ENCODE measurements around the gene DCXR. TPM values are rescaled to one million over a fixed set of nuclear protein-coding genes. Genes with fewer than 3 reads are reported as not detected.

The DCXR gene
- total and polyA plus RNA-seq, 2 of the 13 experiments (the other 11 are each of a cell fraction or from before 2014, with no cell fraction given), result 287 to 311 TPM

DNA sequence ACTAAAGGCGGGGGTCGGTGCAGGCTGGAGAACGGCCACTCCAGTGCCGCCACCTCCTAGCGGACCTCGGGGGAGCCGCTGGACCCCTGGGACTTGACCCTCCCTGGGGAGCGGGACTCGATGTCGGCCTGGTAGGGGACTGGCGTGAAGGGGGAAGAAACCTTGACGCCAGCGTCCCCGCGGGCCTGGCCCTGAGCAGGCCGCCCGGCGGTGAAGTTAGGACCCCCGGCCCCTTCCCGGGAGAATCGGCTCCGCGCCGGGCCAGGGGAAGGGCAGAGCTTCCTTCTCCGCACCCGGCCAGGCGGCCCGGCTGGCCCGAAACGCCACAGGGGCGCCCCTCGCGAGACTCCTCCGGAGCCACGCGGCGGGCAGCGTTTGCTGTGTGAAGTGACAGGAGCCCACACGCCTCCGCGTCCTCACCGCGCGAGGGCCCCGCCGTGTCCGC is 27.7 kb upstream of the DCXR start (continued):
- 0 out of 2 replicates have a peak, but pooled peaks have one; percentile 12 for TF ChIP-seq DR1 (CRISPR knock-in tag; IDR thresholded peaks at IDR 0.05)
- TF ChIP-seq, protein P1, sequence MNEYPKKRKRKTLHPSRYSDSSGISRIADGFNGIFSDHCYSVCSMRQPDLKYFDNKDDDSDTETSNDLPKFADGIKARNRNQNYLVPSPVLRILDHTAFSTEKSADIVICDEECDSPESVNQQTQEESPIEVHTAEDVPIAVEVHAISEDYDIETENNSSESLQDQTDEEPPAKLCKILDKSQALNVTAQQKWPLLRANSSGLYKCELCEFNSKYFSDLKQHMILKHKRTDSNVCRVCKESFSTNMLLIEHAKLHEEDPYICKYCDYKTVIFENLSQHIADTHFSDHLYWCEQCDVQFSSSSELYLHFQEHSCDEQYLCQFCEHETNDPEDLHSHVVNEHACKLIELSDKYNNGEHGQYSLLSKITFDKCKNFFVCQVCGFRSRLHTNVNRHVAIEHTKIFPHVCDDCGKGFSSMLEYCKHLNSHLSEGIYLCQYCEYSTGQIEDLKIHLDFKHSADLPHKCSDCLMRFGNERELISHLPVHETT (CRISPR knock-in tag; conservative IDR thresholded peaks at IDR 0.05), result no peak
- TF ChIP-seq, protein P2, sequence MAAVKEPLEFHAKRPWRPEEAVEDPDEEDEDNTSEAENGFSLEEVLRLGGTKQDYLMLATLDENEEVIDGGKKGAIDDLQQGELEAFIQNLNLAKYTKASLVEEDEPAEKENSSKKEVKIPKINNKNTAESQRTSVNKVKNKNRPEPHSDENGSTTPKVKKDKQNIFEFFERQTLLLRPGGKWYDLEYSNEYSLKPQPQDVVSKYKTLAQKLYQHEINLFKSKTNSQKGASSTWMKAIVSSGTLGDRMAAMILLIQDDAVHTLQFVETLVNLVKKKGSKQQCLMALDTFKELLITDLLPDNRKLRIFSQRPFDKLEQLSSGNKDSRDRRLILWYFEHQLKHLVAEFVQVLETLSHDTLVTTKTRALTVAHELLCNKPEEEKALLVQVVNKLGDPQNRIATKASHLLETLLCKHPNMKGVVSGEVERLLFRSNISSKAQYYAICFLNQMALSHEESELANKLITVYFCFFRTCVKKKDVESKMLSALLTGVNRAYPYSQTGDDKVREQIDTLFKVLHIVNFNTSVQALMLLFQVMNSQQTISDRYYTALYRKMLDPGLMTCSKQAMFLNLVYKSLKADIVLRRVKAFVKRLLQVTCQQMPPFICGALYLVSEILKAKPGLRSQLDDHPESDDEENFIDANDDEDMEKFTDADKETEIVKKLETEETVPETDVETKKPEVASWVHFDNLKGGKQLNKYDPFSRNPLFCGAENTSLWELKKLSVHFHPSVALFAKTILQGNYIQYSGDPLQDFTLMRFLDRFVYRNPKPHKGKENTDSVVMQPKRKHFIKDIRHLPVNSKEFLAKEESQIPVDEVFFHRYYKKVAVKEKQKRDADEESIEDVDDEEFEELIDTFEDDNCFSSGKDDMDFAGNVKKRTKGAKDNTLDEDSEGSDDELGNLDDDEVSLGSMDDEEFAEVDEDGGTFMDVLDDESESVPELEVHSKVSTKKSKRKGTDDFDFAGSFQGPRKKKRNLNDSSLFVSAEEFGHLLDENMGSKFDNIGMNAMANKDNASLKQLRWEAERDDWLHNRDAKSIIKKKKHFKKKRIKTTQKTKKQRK (IDR thresholded peaks at IDR 0.05; ENCODE audit: low read length), result no peak
- TF ChIP-seq ZNF660 (CRISPR knock-in tag; IDR thresholded peaks at IDR 0.05; ENCODE audit: borderline replicate concordance, low read depth), result no peak
- no peak for TF ChIP-seq HNRNPH1 (optimal IDR thresholded peaks at IDR 0.05; ENCODE audit: low read depth, low read length)
- no peak; the same call in 1 of the 2 replicates for TF ChIP-seq YEATS2 (CRISPR knock-in tag; IDR thresholded peaks at IDR 0.05; ENCODE audit: borderline replicate concordance)
- peak in 1 of 2 experiments; percentile 18; a peak in 2 of 4 replicates for TF ChIP-seq KLF16 (CRISPR knock-in tag; IDR thresholded peaks at IDR 0.05)
- TF ChIP-seq ZMYM2 (CRISPR knock-in tag; IDR thresholded peaks at IDR 0.05), result no peak
- no peak for TF ChIP-seq AHR (CRISPR knock-in tag; IDR thresholded peaks at IDR 0.05)
- no peak for TF ChIP-seq RORA (CRISPR knock-in tag; IDR thresholded peaks at IDR 0.05)
- no peak for TF ChIP-seq SYNCRIP (IDR thresholded peaks at IDR 0.05; ENCODE audit: insufficient read depth, low read depth, low read length)
- no peak for TF ChIP-seq ZBTB42 (CRISPR knock-in tag; IDR thresholded peaks at IDR 0.05)
- peak; percentile 46 for TF ChIP-seq RBFOX2 (IDR thresholded peaks at IDR 0.05; ENCODE audit: low read depth, low read length)
- no peak for TF ChIP-seq ZNF282 (IDR thresholded peaks at IDR 0.05; ENCODE audit: partially characterized antibody)
- no peak for TF ChIP-seq KLF11 (CRISPR knock-in tag; IDR thresholded peaks at IDR 0.05)
- no peak for TF ChIP-seq TCF7L2 (IDR thresholded peaks at IDR 0.05; ENCODE audit: low read depth, low read length)
- no peak for TF ChIP-seq NR2F6 (IDR thresholded peaks at IDR 0.05)
- no peak for TF ChIP-seq NR2F6 (CRISPR knock-in tag; IDR thresholded peaks at IDR 0.05)
- peak; percentile 66; the same call in 1 of the 2 replicates for TF ChIP-seq ZSCAN20 (CRISPR knock-in tag; IDR thresholded peaks at IDR 0.05; ENCODE audit: borderline replicate concordance)
- TF ChIP-seq ZNF775 (CRISPR knock-in tag; IDR thresholded peaks at IDR 0.05; ENCODE audit: borderline replicate concordance), result no peak
- TF ChIP-seq ZNF557 (CRISPR knock-in tag; IDR thresholded peaks at IDR 0.05), result no peak
- TF ChIP-seq ZSCAN12 (CRISPR knock-in tag; IDR thresholded peaks at IDR 0.05), result 0 out of 2 replicates have a peak, but pooled peaks have one; percentile 55
- no peak; the same call in 1 of the 2 replicates for TF ChIP-seq HOXA3 (CRISPR knock-in tag; IDR thresholded peaks at IDR 0.05)
- no peak for TF ChIP-seq SOX13 (IDR thresholded peaks at IDR 0.05)
- no peak for TF ChIP-seq SOX13 (CRISPR knock-in tag; conservative IDR thresholded peaks at IDR 0.05 in 1 of 2, IDR thresholded peaks at IDR 0.05 in 1 of 2)
- no peak for TF ChIP-seq THAP11 (CRISPR knock-in tag; IDR thresholded peaks at IDR 0.05)
- peak; percentile 1; the same call in 1 of the 2 replicates for TF ChIP-seq ZNF777 (CRISPR knock-in tag; IDR thresholded peaks at IDR 0.05)
- TF ChIP-seq, protein P3, sequence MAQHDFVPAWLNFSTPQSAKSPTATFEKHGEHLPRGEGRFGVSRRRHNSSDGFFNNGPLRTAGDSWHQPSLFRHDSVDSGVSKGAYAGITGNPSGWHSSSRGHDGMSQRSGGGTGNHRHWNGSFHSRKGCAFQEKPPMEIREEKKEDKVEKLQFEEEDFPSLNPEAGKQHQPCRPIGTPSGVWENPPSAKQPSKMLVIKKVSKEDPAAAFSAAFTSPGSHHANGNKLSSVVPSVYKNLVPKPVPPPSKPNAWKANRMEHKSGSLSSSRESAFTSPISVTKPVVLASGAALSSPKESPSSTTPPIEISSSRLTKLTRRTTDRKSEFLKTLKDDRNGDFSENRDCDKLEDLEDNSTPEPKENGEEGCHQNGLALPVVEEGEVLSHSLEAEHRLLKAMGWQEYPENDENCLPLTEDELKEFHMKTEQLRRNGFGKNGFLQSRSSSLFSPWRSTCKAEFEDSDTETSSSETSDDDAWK (CRISPR knock-in tag; IDR thresholded peaks at IDR 0.05), result no peak
- no peak for TF ChIP-seq ATAD3A (CRISPR knock-in tag; IDR thresholded peaks at IDR 0.05)
